Spleen (tissue), 7 donors: ENCODE measurements around the gene IL17RB.

Experiments
- POLR2A ChIP-seq, 3 donors: fragments of 450-650 bp; IDR thresholded peaks; one replicate each; pipeline ENCODE4 v1.5.1; 2017; ENCODE audit warnings: antibody characterized with exemption in 3 of 3, mild to moderate bottlenecking in 1 of 3
- POLR2AphosphoS5 ChIP-seq, 3 donors: sonication (generic); formaldehyde crosslinking; IDR thresholded peaks; one replicate each; pipeline ENCODE4 v1.5.1; 2017; ENCODE audit warnings: antibody characterized with exemption in 3 of 3
- TF ChIP-seq, protein P1 (sequence below), 11 experiments: fragments of 200-600 bp in 7 of 11; fragments of 450-650 bp in 4 of 11; sonication (generic) in 4 of 11; IDR thresholded peaks in 8 of 11; conservative IDR thresholded peaks in 3 of 11; 1 replicate in 7 of 11; 2 replicates in 4 of 11; pipeline versions ENCODE4 v1.4.0 to v1.8.0; 2016 to 2021; ENCODE audit warnings: antibody characterized with exemption in 11 of 11, inconsistent platforms in 4 of 11, mild to moderate bottlenecking in 1 of 11
- donor health status: DM: no; HTN: no; CAD: no; lungs with moderate emphysema.
- donor health status: DM: no; HTN: no; CAD: no.
- donor health status: DM: no; HTN: no; CAD: no.

DNA sequence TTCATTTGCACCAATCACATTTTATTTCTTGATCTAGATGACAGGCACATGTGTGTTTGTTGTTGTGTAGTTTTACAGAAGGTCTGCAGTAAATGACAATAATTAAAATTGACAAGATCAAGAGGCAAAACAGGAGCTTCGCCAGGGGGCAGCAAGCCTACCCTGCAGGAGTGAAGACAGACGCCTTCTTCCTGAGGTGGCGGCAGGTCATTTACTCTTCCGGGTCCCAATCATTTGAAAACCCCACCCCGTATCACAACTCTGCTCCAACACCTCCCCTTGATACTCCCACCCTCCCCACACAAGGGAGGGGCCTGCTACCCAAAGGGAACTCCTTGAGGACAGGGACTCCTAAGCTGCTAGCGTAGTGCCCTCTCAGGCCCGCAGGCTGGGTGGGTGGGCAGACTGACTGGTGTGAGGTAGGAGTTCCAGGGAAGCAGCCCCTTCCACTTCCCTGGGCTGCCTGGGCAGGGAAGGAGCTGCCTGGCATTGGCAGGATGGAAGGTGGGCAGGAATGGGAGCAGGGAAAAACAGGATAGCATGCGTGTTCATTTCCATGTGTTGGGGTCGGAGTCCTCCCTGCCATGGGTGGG lies 13.2 kb upstream of the IL17RB start:
- TF ChIP-seq, protein P1, sequence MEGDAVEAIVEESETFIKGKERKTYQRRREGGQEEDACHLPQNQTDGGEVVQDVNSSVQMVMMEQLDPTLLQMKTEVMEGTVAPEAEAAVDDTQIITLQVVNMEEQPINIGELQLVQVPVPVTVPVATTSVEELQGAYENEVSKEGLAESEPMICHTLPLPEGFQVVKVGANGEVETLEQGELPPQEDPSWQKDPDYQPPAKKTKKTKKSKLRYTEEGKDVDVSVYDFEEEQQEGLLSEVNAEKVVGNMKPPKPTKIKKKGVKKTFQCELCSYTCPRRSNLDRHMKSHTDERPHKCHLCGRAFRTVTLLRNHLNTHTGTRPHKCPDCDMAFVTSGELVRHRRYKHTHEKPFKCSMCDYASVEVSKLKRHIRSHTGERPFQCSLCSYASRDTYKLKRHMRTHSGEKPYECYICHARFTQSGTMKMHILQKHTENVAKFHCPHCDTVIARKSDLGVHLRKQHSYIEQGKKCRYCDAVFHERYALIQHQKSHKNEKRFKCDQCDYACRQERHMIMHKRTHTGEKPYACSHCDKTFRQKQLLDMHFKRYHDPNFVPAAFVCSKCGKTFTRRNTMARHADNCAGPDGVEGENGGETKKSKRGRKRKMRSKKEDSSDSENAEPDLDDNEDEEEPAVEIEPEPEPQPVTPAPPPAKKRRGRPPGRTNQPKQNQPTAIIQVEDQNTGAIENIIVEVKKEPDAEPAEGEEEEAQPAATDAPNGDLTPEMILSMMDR (IDR thresholded peaks at IDR 0.05 in 8 of 11, conservative IDR thresholded peaks at IDR 0.05 in 3 of 11): no peak
- TF ChIP-seq POLR2A (IDR thresholded peaks at IDR 0.05) (no peak), POLR2AphosphoS5 (IDR thresholded peaks at IDR 0.05) (no peak)
